ENCODE results near the gene EPM2AIP1. TPM values are rescaled to one million over a fixed set of nuclear protein-coding genes. Genes with fewer than 3 reads are reported as not detected.
"Not testable (repeated sequence)": the region's sequence is repeated elsewhere in the genome, so short reads cannot be mapped to it uniquely, and the experiment has no call there.

The EPM2AIP1 gene
- total RNA-seq, 1 donor from 2014 or later: 8.9 TPM

- peak; percentile 100 for DNase-seq (ENCODE audit: extremely low read depth, low read depth, low spot score)
These were observed 674 bp upstream of the EPM2AIP1 start, which contains the start of gene MLH1 for GRCh38 chr3:36993326-36994283. MLH1 (plus strand) TSS chr3:36993518; CDS start chr3:36993548, 30 bp downstream.

GRCh38 chr3:36991923-36992805, 767 bp downstream of the EPM2AIP1 start:
- DNase-seq (ENCODE audit: extremely low read depth, low read depth, low spot score): peak; percentile 18

GRCh38 chr3:36991147-36991546, 1.8 kb downstream of the EPM2AIP1 start:
- no peak for DNase-seq (ENCODE audit: extremely low read depth, low read depth, low spot score)

GRCh38 chr3:36989568-36989967, 3.4 kb downstream of the EPM2AIP1 start:
- DNase-seq (ENCODE audit: extremely low read depth, low read depth, low spot score): no peak

GRCh38 chr3:36989005-36989404, 3.9 kb downstream of the EPM2AIP1 start:
- DNase-seq (ENCODE audit: extremely low read depth, low read depth, low spot score): no peak

- no peak for DNase-seq (ENCODE audit: extremely low read depth, low read depth, low spot score)
These were observed 4.6 kb downstream of the EPM2AIP1 start for GRCh38 chr3:36988356-36988755.

- DNase-seq (ENCODE audit: extremely low read depth, low read depth, low spot score): no peak
These were observed 11.9 kb downstream of the EPM2AIP1 start for GRCh38 chr3:36981006-36981405.

- DNase-seq (ENCODE audit: extremely low read depth, low read depth, low spot score): no peak
These were observed 19.8 kb downstream of the EPM2AIP1 start for GRCh38 chr3:36973139-36973538.

GRCh38 chr3:36972163-36972562, 20.8 kb downstream of the EPM2AIP1 start:
- DNase-seq (ENCODE audit: extremely low read depth, low read depth, low spot score): no peak

GRCh38 chr3:36969540-36970432, 23.1 kb downstream of the EPM2AIP1 start:
- no peak for DNase-seq (ENCODE audit: extremely low read depth, low read depth, low spot score)

GRCh38 chr3:36969085-36969484, 23.8 kb downstream of the EPM2AIP1 start:
- no peak for DNase-seq (ENCODE audit: extremely low read depth, low read depth, low spot score)

- DNase-seq (ENCODE audit: extremely low read depth, low read depth, low spot score): no peak
These were observed 27.5 kb downstream of the EPM2AIP1 start for GRCh38 chr3:36965440-36965839.

- no peak for DNase-seq (ENCODE audit: extremely low read depth, low read depth, low spot score)
These were observed 28.1 kb downstream of the EPM2AIP1 start for GRCh38 chr3:36964817-36965216.

- no peak for DNase-seq (ENCODE audit: extremely low read depth, low read depth, low spot score)
These were observed 28.6 kb downstream of the EPM2AIP1 start for GRCh38 chr3:36964331-36964730.

- not testable (repeated sequence) for DNase-seq (ENCODE audit: extremely low read depth, low read depth, low spot score)
These were observed 29.9 kb downstream of the EPM2AIP1 start for GRCh38 chr3:36963008-36963407.

- DNase-seq (ENCODE audit: extremely low read depth, low read depth, low spot score): no peak
These were observed 32.4 kb downstream of the EPM2AIP1 start for GRCh38 chr3:36960502-36960901.

- no peak for DNase-seq (ENCODE audit: extremely low read depth, low read depth, low spot score)
These were observed 33.1 kb downstream of the EPM2AIP1 start for GRCh38 chr3:36959821-36960220.

- no peak for DNase-seq (ENCODE audit: extremely low read depth, low read depth, low spot score)
These were observed 34.9 kb downstream of the EPM2AIP1 start for GRCh38 chr3:36957862-36958686.

GRCh38 chr3:36957063-36957462, 35.9 kb downstream of the EPM2AIP1 start:
- no peak for DNase-seq (ENCODE audit: extremely low read depth, low read depth, low spot score)

Measured in glomerular endothelial cell (primary cell).